ENCODE results near the gene ATRNL1.

ATRNL1 gene

GRCh38 chr10:115628616-115629015 lies 535.5 kb downstream of the ATRNL1 start:
- H3K27ac ChIP-seq (ENCODE audit: low read length), result no peak overlapping the region
- H3K9me3 ChIP-seq (ENCODE audit: control insufficient read depth in 1 of 2, low read length in 2 of 2), result no peaks in the 10 kb centered on the region
- no peaks in the 10 kb centered on the region for H3K36me3 ChIP-seq (ENCODE audit: control insufficient read depth in 1 of 2, insufficient read depth in 2 of 2, low read length in 2 of 2)
- no peaks in the 10 kb centered on the region for H3K4me1 ChIP-seq (ENCODE audit: control insufficient read depth in 1 of 2, insufficient read depth in 2 of 2, low read length in 2 of 2)
- no peaks in the 10 kb centered on the region for H3K27me3 ChIP-seq (ENCODE audit: low read depth, low read length)
- H3K4me3 ChIP-seq (ENCODE audit: low read depth in 1 of 2, low read length in 2 of 2), result no peak overlapping the region

DNA sequence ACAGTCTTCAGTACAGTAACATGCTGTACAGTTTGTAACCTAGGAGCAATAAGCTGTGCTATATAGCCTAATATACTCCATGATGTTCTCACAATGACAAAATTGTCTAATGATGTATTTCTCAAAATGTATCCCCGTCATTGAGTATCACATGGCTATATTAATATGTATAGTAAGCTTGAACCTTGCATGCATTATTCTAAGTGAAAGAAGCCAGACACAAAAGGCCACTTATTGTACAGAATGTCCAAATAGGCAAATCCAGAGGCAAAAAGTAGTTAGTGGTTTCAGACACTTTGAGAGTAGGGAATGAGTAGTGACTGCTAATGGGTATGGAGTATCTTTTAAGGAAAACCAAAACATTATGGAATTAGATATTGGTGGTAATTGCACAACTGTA lies 545.1 kb downstream of the ATRNL1 start:
- Histone ChIP-seq H3K4me1 (ENCODE audit: control insufficient read depth in 1 of 2, insufficient read depth in 2 of 2, low read length in 2 of 2) (no peaks in the 10 kb centered on the region), H3K9me3 (ENCODE audit: control insufficient read depth in 1 of 2, low read length in 2 of 2) (no peaks in the 10 kb centered on the region), H3K4me3 (ENCODE audit: low read depth in 1 of 2, low read length in 2 of 2) (no peak overlapping the region), H3K27ac (ENCODE audit: low read length) (no peak overlapping the region), H3K36me3 (ENCODE audit: control insufficient read depth in 1 of 2, insufficient read depth in 2 of 2, low read length in 2 of 2) (no peaks in the 10 kb centered on the region), H3K27me3 (ENCODE audit: low read depth, low read length) (no peaks in the 10 kb centered on the region)

GRCh38 chr10:115649217-115649616 lies 556.1 kb downstream of the ATRNL1 start:
- no peak overlapping the region for H3K4me3 ChIP-seq (ENCODE audit: low read depth in 1 of 2, low read length in 2 of 2)
- H3K9me3 ChIP-seq (ENCODE audit: control insufficient read depth in 1 of 2, low read length in 2 of 2), result no peaks in the 10 kb centered on the region
- no peaks in the 10 kb centered on the region for H3K36me3 ChIP-seq (ENCODE audit: control insufficient read depth in 1 of 2, insufficient read depth in 2 of 2, low read length in 2 of 2)
- no peak overlapping the region for H3K27ac ChIP-seq (ENCODE audit: low read length)
- H3K4me1 ChIP-seq (ENCODE audit: control insufficient read depth in 1 of 2, insufficient read depth in 2 of 2, low read length in 2 of 2), result no peaks in the 10 kb centered on the region
- no peaks in the 10 kb centered on the region for H3K27me3 ChIP-seq (ENCODE audit: low read depth, low read length)

- Histone ChIP-seq H3K4me3 (ENCODE audit: low read depth in 1 of 2, low read length in 2 of 2) (no peak overlapping the region), H3K4me1 (ENCODE audit: control insufficient read depth in 1 of 2, insufficient read depth in 2 of 2, low read length in 2 of 2) (no peaks in the 10 kb centered on the region), H3K36me3 (ENCODE audit: control insufficient read depth in 1 of 2, insufficient read depth in 2 of 2, low read length in 2 of 2) (no peaks in the 10 kb centered on the region), H3K9me3 (ENCODE audit: control insufficient read depth in 1 of 2, low read length in 2 of 2) (no peaks in the 10 kb centered on the region), H3K27me3 (ENCODE audit: low read depth, low read length) (no peaks in the 10 kb centered on the region), H3K27ac (ENCODE audit: low read length) (no peak overlapping the region)
These were observed 560.3 kb downstream of the ATRNL1 start for GRCh38 chr10:115653473-115653872.

DNA sequence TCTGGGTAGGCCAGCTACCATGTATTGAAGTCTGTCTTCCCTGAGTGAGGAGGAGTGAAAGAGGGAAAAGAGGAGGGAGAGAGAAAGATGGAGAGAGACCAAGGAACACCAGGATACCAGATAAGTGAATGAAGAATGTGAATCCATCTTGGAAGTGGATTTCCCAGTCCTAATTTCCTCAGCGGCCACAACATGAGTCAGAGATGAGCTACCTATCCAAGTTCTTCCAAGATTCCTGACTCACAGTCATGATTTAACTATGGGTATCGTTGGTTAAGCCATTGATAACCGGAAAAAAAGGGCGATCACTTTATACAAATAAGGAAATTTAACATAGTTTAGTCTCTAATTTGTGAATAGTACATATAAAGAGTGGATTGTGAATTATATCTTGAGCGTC lies 561.8 kb downstream of the ATRNL1 start:
- H3K4me1 ChIP-seq (ENCODE audit: control insufficient read depth in 1 of 2, insufficient read depth in 2 of 2, low read length in 2 of 2), result no peaks in the 10 kb centered on the region
- H3K27me3 ChIP-seq (ENCODE audit: low read depth, low read length), result no peaks in the 10 kb centered on the region
- H3K9me3 ChIP-seq (ENCODE audit: control insufficient read depth in 1 of 2, low read length in 2 of 2), result no peaks in the 10 kb centered on the region
- no peak overlapping the region for H3K4me3 ChIP-seq (ENCODE audit: low read depth in 1 of 2, low read length in 2 of 2)
- H3K36me3 ChIP-seq (ENCODE audit: control insufficient read depth in 1 of 2, insufficient read depth in 2 of 2, low read length in 2 of 2), result no peaks in the 10 kb centered on the region
- H3K27ac ChIP-seq (ENCODE audit: low read length), result no peak overlapping the region

GRCh38 chr10:115657161-115657860 lies 564.1 kb downstream of the ATRNL1 start:
- Histone ChIP-seq H3K4me3 (ENCODE audit: low read depth in 1 of 2, low read length in 2 of 2) (no peak overlapping the region), H3K27ac (ENCODE audit: low read length) (no peak overlapping the region), H3K36me3 (ENCODE audit: control insufficient read depth in 1 of 2, insufficient read depth in 2 of 2, low read length in 2 of 2) (no peaks in the 10 kb centered on the region), H3K27me3 (ENCODE audit: low read depth, low read length) (no peaks in the 10 kb centered on the region), H3K4me1 (ENCODE audit: control insufficient read depth in 1 of 2, insufficient read depth in 2 of 2, low read length in 2 of 2) (no peaks in the 10 kb centered on the region), H3K9me3 (ENCODE audit: control insufficient read depth in 1 of 2, low read length in 2 of 2) (no peaks in the 10 kb centered on the region)

DNA sequence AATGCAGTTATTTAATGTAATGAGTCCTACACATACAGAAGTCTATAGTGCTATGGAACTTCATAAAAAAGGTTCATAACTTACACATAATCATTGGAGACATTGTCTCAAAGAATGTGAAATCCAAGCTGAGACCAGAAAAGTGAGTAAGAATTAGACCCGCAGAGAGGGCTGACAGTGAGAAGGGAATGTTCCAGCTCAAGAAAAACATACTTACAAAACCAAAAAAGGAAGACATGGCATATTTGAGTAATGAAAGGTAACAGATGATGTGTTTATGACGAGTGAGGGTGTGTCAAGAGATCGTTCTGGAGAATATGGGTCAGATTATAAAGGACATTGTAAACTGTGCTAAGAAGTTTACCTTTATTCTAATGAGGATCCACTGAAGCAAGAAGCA lies 566.5 kb downstream of the ATRNL1 start:
- H3K27ac ChIP-seq (ENCODE audit: low read length), result no peak overlapping the region
- no peaks in the 10 kb centered on the region for H3K36me3 ChIP-seq (ENCODE audit: control insufficient read depth in 1 of 2, insufficient read depth in 2 of 2, low read length in 2 of 2)
- no peak overlapping the region for H3K4me3 ChIP-seq (ENCODE audit: low read depth in 1 of 2, low read length in 2 of 2)
- H3K27me3 ChIP-seq (ENCODE audit: low read depth, low read length), result no peaks in the 10 kb centered on the region
- no peaks in the 10 kb centered on the region for H3K9me3 ChIP-seq (ENCODE audit: control insufficient read depth in 1 of 2, low read length in 2 of 2)
- no peaks in the 10 kb centered on the region for H3K4me1 ChIP-seq (ENCODE audit: control insufficient read depth in 1 of 2, insufficient read depth in 2 of 2, low read length in 2 of 2)

DNA sequence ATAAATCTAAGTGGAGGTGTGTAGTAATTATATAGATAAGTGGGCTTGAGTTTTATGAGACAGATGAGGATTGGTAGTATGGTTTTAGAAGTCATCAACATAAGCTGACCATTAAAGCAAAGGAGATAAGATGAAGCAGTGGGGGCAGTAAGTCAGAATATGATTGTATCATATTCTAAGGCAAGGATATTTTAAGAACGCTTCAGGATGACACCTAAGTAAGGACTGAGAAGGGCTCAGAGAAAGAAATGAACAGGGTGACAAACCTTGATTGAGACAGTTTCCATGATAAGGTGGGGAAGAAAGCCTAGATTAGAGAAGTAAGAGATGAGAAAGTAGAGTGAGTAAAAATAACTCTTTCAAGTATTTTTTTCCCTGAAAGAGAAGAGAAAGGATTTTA lies 567.2 kb downstream of the ATRNL1 start:
- H3K4me1 ChIP-seq (ENCODE audit: control insufficient read depth in 1 of 2, insufficient read depth in 2 of 2, low read length in 2 of 2), result no peaks in the 10 kb centered on the region
- no peaks in the 10 kb centered on the region for H3K27me3 ChIP-seq (ENCODE audit: low read depth, low read length)
- no peak overlapping the region for H3K4me3 ChIP-seq (ENCODE audit: low read depth in 1 of 2, low read length in 2 of 2)
- no peaks in the 10 kb centered on the region for H3K9me3 ChIP-seq (ENCODE audit: control insufficient read depth in 1 of 2, low read length in 2 of 2)
- H3K27ac ChIP-seq (ENCODE audit: low read length), result no peak overlapping the region
- H3K36me3 ChIP-seq (ENCODE audit: control insufficient read depth in 1 of 2, insufficient read depth in 2 of 2, low read length in 2 of 2), result no peaks in the 10 kb centered on the region

GRCh38 chr10:115662422-115662821 lies 569.3 kb downstream of the ATRNL1 start:
- Histone ChIP-seq H3K36me3 (ENCODE audit: control insufficient read depth in 1 of 2, insufficient read depth in 2 of 2, low read length in 2 of 2) (no peaks in the 10 kb centered on the region), H3K4me3 (ENCODE audit: low read depth in 1 of 2, low read length in 2 of 2) (no peak overlapping the region), H3K27me3 (ENCODE audit: low read depth, low read length) (no peaks in the 10 kb centered on the region)

GRCh38 chr10:115665549-115665948 lies 572.4 kb downstream of the ATRNL1 start:
- Histone ChIP-seq H3K4me3 (ENCODE audit: low read depth in 1 of 2, low read length in 2 of 2) (no peak overlapping the region), H3K27ac (ENCODE audit: low read length) (no peak overlapping the region), H3K4me1 (ENCODE audit: control insufficient read depth in 1 of 2, insufficient read depth in 2 of 2, low read length in 2 of 2) (no peaks in the 10 kb centered on the region), H3K9me3 (ENCODE audit: control insufficient read depth in 1 of 2, low read length in 2 of 2) (no peaks in the 10 kb centered on the region), H3K36me3 (ENCODE audit: control insufficient read depth in 1 of 2, insufficient read depth in 2 of 2, low read length in 2 of 2) (no peaks in the 10 kb centered on the region), H3K27me3 (ENCODE audit: low read depth, low read length) (no peaks in the 10 kb centered on the region)

More at GRCh38 chr10:115662422-115662821, 569.3 kb downstream of the ATRNL1 start:
- Histone ChIP-seq H3K27ac (ENCODE audit: low read length) (no peak overlapping the region), H3K4me1 (ENCODE audit: control insufficient read depth in 1 of 2, insufficient read depth in 2 of 2, low read length in 2 of 2) (no peaks in the 10 kb centered on the region), H3K9me3 (ENCODE audit: control insufficient read depth in 1 of 2, low read length in 2 of 2) (no peaks in the 10 kb centered on the region)

GRCh38 chr10:115674496-115674895 lies 581.3 kb downstream of the ATRNL1 start:
- Histone ChIP-seq H3K4me1 (ENCODE audit: control insufficient read depth in 1 of 2, insufficient read depth in 2 of 2, low read length in 2 of 2) (no peaks in the 10 kb centered on the region), H3K9me3 (ENCODE audit: control insufficient read depth in 1 of 2, low read length in 2 of 2) (no peaks in the 10 kb centered on the region), H3K27me3 (ENCODE audit: low read depth, low read length) (no peaks in the 10 kb centered on the region), H3K4me3 (ENCODE audit: low read depth in 1 of 2, low read length in 2 of 2) (no peak overlapping the region), H3K27ac (ENCODE audit: low read length) (no peak overlapping the region), H3K36me3 (ENCODE audit: control insufficient read depth in 1 of 2, insufficient read depth in 2 of 2, low read length in 2 of 2) (no peaks in the 10 kb centered on the region)

DNA sequence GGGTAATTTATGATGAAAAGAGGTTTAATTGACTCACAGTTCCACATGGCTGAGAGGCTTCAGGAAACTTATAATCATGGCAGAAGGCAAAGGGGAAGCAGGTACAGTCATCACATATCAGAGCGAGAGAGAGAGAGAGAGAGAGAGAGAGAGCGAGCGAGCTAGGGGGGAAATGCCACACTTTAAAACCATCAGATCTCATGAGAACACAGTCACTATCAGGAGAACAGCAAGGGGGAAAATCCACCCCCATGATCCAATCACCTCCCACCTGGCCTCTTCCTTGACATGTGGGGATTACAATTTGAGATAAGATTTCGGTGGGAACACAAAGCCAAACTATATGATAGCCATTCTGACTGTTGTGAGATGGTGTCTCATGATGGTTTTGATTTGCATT lies 603.6 kb downstream of the ATRNL1 start:
- Histone ChIP-seq H3K4me1 (ENCODE audit: control insufficient read depth in 1 of 2, insufficient read depth in 2 of 2, low read length in 2 of 2) (no peaks in the 10 kb centered on the region), H3K36me3 (ENCODE audit: control insufficient read depth in 1 of 2, insufficient read depth in 2 of 2, low read length in 2 of 2) (no peaks in the 10 kb centered on the region), H3K9me3 (ENCODE audit: control insufficient read depth in 1 of 2, low read length in 2 of 2) (no peaks in the 10 kb centered on the region), H3K27ac (ENCODE audit: low read length) (no peak overlapping the region), H3K4me3 (ENCODE audit: low read depth in 1 of 2, low read length in 2 of 2) (no peak overlapping the region), H3K27me3 (ENCODE audit: low read depth, low read length) (no peaks in the 10 kb centered on the region)

Data from muscle layer of duodenum (tissue), 2 donors.